Spleen (tissue), 13 donors: ENCODE results near the gene UPK3A. TPM values are rescaled to one million over a fixed set of nuclear protein-coding genes. Genes with fewer than 3 reads are reported as not detected.

Experiments used
- DNase-seq: peaks from one replicate; pipeline ENCODE4 v3.0.0-alpha.2; 2020
- H3K27ac ChIP-seq, 8 donors: fragments of 200-600 bp; sonication (generic) in 7 of 8; 1 replicate in 4 of 8; 2 replicates in 4 of 8; pipeline versions ENCODE4 v1.5.0 to v1.8.0; 2016 to 2021; ENCODE audit warnings: inconsistent platforms in 4 of 8, mild to moderate bottlenecking in 4 of 8, moderate library complexity in 1 of 8
- H3K27me3 ChIP-seq, 7 donors: fragments of 200-600 bp; sonication (generic) in 6 of 7; replicated peaks in 1 of 7; 1 replicate in 4 of 7; 2 replicates in 3 of 7; pipeline versions ENCODE4 v1.5.0 to v1.8.0; 2016 to 2021; ENCODE audit warnings: inconsistent platforms in 3 of 7, mild to moderate bottlenecking in 1 of 7
- H3K36me3 ChIP-seq, 6 donors: fragments of 200-600 bp; sonication (generic) in 5 of 6; 1 replicate in 4 of 6; 2 replicates in 2 of 6; pipeline versions ENCODE4 v1.5.0 to v1.8.0; 2016 to 2021; ENCODE audit warnings: inconsistent platforms in 2 of 6
- H3K4me1 ChIP-seq, 6 donors: fragments of 200-600 bp; sonication (generic) in 5 of 6; 1 replicate in 3 of 6; 2 replicates in 3 of 6; pipeline versions ENCODE4 v1.5.0 to v1.8.0; 2016 to 2021; ENCODE audit warnings: inconsistent platforms in 3 of 6
- H3K4me3 ChIP-seq, 8 donors: fragments of 200-600 bp; sonication (generic) in 7 of 8; 1 replicate in 4 of 8; 2 replicates in 4 of 8; pipeline versions ENCODE4 v1.5.0 to v1.8.0; 2016 to 2021; ENCODE audit warnings: inconsistent platforms in 4 of 8, mild to moderate bottlenecking in 4 of 8, moderate library complexity in 2 of 8
- H3K9me3 ChIP-seq, 8 donors: fragments of 200-600 bp; sonication (generic) in 7 of 8; 1 replicate in 4 of 8; 2 replicates in 4 of 8; pipeline versions ENCODE4 v1.5.0 to v1.8.0; 2016 to 2021; ENCODE audit warnings: inconsistent platforms in 4 of 8
- CTCF ChIP-seq, 11 experiments: fragments of 200-600 bp in 7 of 11; fragments of 450-650 bp in 4 of 11; sonication (generic) in 4 of 11; IDR thresholded peaks in 8 of 11; conservative IDR thresholded peaks in 3 of 11; 1 replicate in 7 of 11; 2 replicates in 4 of 11; pipeline versions ENCODE4 v1.4.0 to v1.8.0; 2016 to 2021; ENCODE audit warnings: antibody characterized with exemption in 11 of 11, inconsistent platforms in 4 of 11, mild to moderate bottlenecking in 1 of 11
- POLR2A ChIP-seq, 3 donors: fragments of 450-650 bp; IDR thresholded peaks; one replicate each; pipeline ENCODE4 v1.5.1; 2017; ENCODE audit warnings: antibody characterized with exemption in 3 of 3, mild to moderate bottlenecking in 1 of 3
- POLR2AphosphoS5 ChIP-seq, 3 donors: sonication (generic); formaldehyde crosslinking; IDR thresholded peaks; one replicate each; pipeline ENCODE4 v1.5.1; 2017; ENCODE audit warnings: antibody characterized with exemption in 3 of 3
- WGBS, 5 donors: extraction: QIAGEN DNeasy Blood & Tissue Kit in 3 of 5; methylation state at CpG; one replicate each; pipeline versions ENCODE4 v1.1.5 to v1.1.7; 2013 to 2018; 5-methylcytosine and 5-hydroxymethylcytosine counted together
- intact Hi-C: fragments of 100-400 bp; cut with DNase I; formaldehyde crosslinking; loops from one replicate; pipeline ENCODE4 v1.15.0; 2023; ENCODE audit warnings: low total_unique reads
- long read RNA-seq, 2 donors: transcript quantifications; one replicate each; lab custom pipeline, GENCODE V29; 2026
- polyA plus RNA-seq, 3 donors: library from polyadenylated mRNA; stranded (reverse); fragments of 200-250 nt; gene quantifications; one replicate each; pipeline ENCODE4 v1.2.1, GENCODE V29; 2013
- total RNA-seq, 7 donors: library from RNA; depleted of rRNA in 3 of 7; stranded (reverse); fragments of >200 nt in 3 of 7; fragmentation: NEBNext Ultra II Directional in 4 of 7; extraction: Animal tissue kit (Norgen Biotek cat#: 25700) in 4 of 7; gene quantifications; one replicate each; pipeline versions ENCODE4 v1.1.0 to v1.2.1, GENCODE V29; 2016 to 2021
- donor health status: healthy with polysubstance abuse.
- donor health status: DM: no; HTN: no; CAD: no; lungs with moderate emphysema.
- donor health status: DM: no; HTN: no; CAD: no.
- donor health status: Bipolar disorder and iron deficiency.
- donor health status: healthy.
- donor health status: DM: no; HTN: no; CAD: no.
- donor health status: DM: yes; HTN: yes; CAD: no.

UPK3A gene
- total RNA-seq = 1 to 10 TPM in 1 of 7 donors, under 1 TPM in 1, not detected in 5; 0.79 to 1.4 TPM
- 1 to 10 TPM in 2 of 3 donors, under 1 TPM in 1; 0.35 to 2.7 (median 2.4) TPM for polyA plus RNA-seq
- long read RNA-seq, donor 1, partial matches to known transcripts = 0 of 1 reads
- long read RNA-seq, donor 1, other reads (novel, unspliced or antisense) = 0 of 1 reads
- long read RNA-seq, donor 2 = 0 reads

GRCh38 chr22:45284705-45285262, at the start of gene UPK3A:
UPK3A (plus strand) TSS chr22:45284949; CDS start chr22:45285014, 65 bp downstream.
- intact Hi-C loops = no loop called here
- DNase-seq = peak; percentile 94
- no peaks in the 10 kb centered on the region for H3K9me3 ChIP-seq
- H3K27ac ChIP-seq = peak within 1 kb of the TSS in 1 of 8 donors; percentile 22
- no peaks in the 10 kb centered on the region for H3K36me3 ChIP-seq
- peak within 1 kb of the TSS in 7 of 8 donors; percentile 2 to 60 (median 23) for H3K4me3 ChIP-seq
- H3K27me3 ChIP-seq = peaks cover 0 to 28% (median 11%) of the 10 kb centered on the region in 7 donors
- WGBS, 5 donors = 8 to 31% (median 8%) methylated on average over 11 to 46 of the region's 46 CpGs
- peaks cover 4 to 69% (median 34%) of the 10 kb centered on the region in 6 donors for H3K4me1 ChIP-seq
- TF ChIP-seq POLR2A (IDR thresholded peaks at IDR 0.05) = no peak
- TF ChIP-seq POLR2AphosphoS5 (IDR thresholded peaks at IDR 0.05) = peak in 2 of 3 donors; percentile 23 to 38

- peak; percentile 88 for DNase-seq
- TF ChIP-seq POLR2AphosphoS5 (IDR thresholded peaks at IDR 0.05) (peak; percentile 74 to 85 (median 83)), CTCF (IDR thresholded peaks at IDR 0.05 in 8 of 11, conservative IDR thresholded peaks at IDR 0.05 in 3 of 11) (no peak), POLR2A (IDR thresholded peaks at IDR 0.05) (no peak)
- Histone ChIP-seq H3K9me3 (no peaks in the 10 kb centered on the region), H3K27me3 (no peaks in the 10 kb centered on the region), H3K4me1 (peaks cover 23 to 100% (median 70%) of the 10 kb centered on the region in 6 donors), H3K27ac (peak overlapping the region in 7 of 8 donors; percentile 40 to 89 (median 80)), H3K4me3 (peak overlapping the region in 5 of 8 donors; percentile 13 to 57 (median 21)), H3K36me3 (peaks cover 0 to 58% (median 0%) of the 10 kb centered on the region in 6 donors)
- WGBS, 5 donors = 27 to 43% (median 36%) methylated on average over 18 to 23 of the region's 23 CpGs
- intact Hi-C loops = no loop called here
These were observed 49.5 kb upstream of the UPK3A start for GRCh38 chr22:45235101-45235777.

DNA sequence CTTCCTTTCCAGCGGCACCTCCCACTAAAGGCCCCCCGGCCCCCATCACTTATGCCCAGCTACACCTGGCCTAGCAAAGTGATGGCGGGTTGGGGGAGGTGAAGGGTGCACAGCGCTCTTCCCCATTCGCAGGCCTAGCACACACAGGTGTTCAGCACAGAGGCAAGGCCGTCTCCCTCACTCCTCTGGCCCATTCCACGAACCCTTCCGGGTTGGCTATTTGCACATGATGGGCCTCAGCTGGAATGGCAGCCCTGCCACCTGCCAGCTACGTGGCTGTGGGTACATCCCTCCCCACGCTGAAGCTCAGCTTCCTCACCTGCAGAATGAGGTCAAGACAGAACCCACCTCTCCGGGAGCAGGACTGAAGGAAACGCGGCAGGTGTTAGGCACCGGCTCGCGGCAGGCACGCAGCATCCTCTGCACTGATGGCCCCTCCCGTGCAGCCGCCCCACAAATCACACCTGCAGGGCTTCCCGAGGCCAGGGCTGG, 48.9 kb upstream of the UPK3A start:
- peak overlapping the region in 3 of 8 donors; percentile 21 to 57 (median 30) for H3K4me3 ChIP-seq
- 58 to 70% (median 67%) methylated on average over 15 to 20 of the region's 20 CpGs for WGBS, 5 donors
- peak; percentile 79 for DNase-seq
- peak overlapping the region in 6 of 8 donors; percentile 40 to 89 (median 80) for H3K27ac ChIP-seq
- intact Hi-C loops = no loop called here
- no peaks in the 10 kb centered on the region for H3K27me3 ChIP-seq
- H3K36me3 ChIP-seq = peaks cover 0 to 58% (median 0%) of the 10 kb centered on the region in 6 donors
- TF ChIP-seq POLR2A (IDR thresholded peaks at IDR 0.05) = no peak
- peak in 2 of 3 donors; percentile 46 to 60 for TF ChIP-seq POLR2AphosphoS5 (IDR thresholded peaks at IDR 0.05)
- H3K9me3 ChIP-seq = no peaks in the 10 kb centered on the region
- H3K4me1 ChIP-seq = peaks cover 23 to 96% (median 71%) of the 10 kb centered on the region in 6 donors

GRCh38 chr22:45237065-45237990, 47.4 kb upstream of the UPK3A start:
- intact Hi-C loops = no loop called here
- Histone ChIP-seq H3K4me1 (peaks cover 23 to 92% (median 75%) of the 10 kb centered on the region in 6 donors), H3K27ac (peak overlapping the region in 2 of 8 donors; percentile 81 to 89), H3K9me3 (no peaks in the 10 kb centered on the region), H3K4me3 (no peak overlapping the region), H3K36me3 (peaks cover 0 to 55% (median 0%) of the 10 kb centered on the region in 6 donors), H3K27me3 (no peaks in the 10 kb centered on the region)
- TF ChIP-seq POLR2AphosphoS5 (IDR thresholded peaks at IDR 0.05) = no peak
- TF ChIP-seq CTCF (IDR thresholded peaks at IDR 0.05 in 8 of 11, conservative IDR thresholded peaks at IDR 0.05 in 3 of 11) = no peak
- WGBS, 5 donors = 80 to 89% (median 87%) methylated on average over 11 to 15 of the region's 15 CpGs
- DNase-seq = peak; percentile 69
